ENCODE results near the gene EPB41L5. TPM values are rescaled to one million over a fixed set of nuclear protein-coding genes. Genes with fewer than 3 reads are reported as not detected.

The EPB41L5 gene
- total and polyA plus RNA-seq, 9 of the 15 experiments (the other 6 are each of a cell fraction or from before 2014, with no cell fraction given) = 2.3 to 14.1 (median 8.2) TPM

- in situ Hi-C loops (cut with MboI) = no loop called here
- FAIRE-seq = no peak
- no peaks in the 10 kb centered on the region for H3K4me1 ChIP-seq (replicated peaks in 1 of 2; ENCODE audit: control insufficient read depth in 2 of 2, insufficient read depth in 2 of 2, low read length in 2 of 2)
- no peak overlapping the region for H3K27ac ChIP-seq (ENCODE audit: extremely low read depth, low read depth, low read length)
- H3K9me1 ChIP-seq (ENCODE audit: control insufficient read depth, insufficient read depth, low read length) = no peaks in the 10 kb centered on the region
- no peaks in the 10 kb centered on the region for H3K27me3 ChIP-seq (ENCODE audit: control insufficient read depth in 2 of 2, insufficient read depth in 2 of 2, low read length in 2 of 2)
- intact Hi-C loops (cut with micrococcal nuclease) = no loop called here
- POLR2A ChIA-PET = no interaction called here
- ATAC-seq = no peak
- H3K4me2 ChIP-seq (ENCODE audit: insufficient read depth, low read length) = no peak overlapping the region
- TF ChIP-seq ETV6 (IDR thresholded peaks at IDR 0.05; ENCODE audit: borderline replicate concordance in 1 of 2, low read depth in 2 of 2, low read length in 1 of 2) (no peak), ETV6 (CRISPR knock-in tag; IDR thresholded peaks at IDR 0.05; ENCODE audit: borderline replicate concordance) (no peak), SRSF3 (IDR thresholded peaks at IDR 0.05; ENCODE audit: insufficient read depth, low read length) (no peak), SIRT6 (IDR thresholded peaks at IDR 0.05; ENCODE audit: low read depth, low read length) (no peak), FOXA3 (CRISPR knock-in tag; conservative IDR thresholded peaks at IDR 0.05 in 1 of 2, IDR thresholded peaks at IDR 0.05 in 1 of 2) (no peak), NEUROD1 (IDR thresholded peaks at IDR 0.05; ENCODE audit: borderline replicate concordance, low read depth, low read length, partially characterized antibody) (no peak), ZNF398 (CRISPR knock-in tag; IDR thresholded peaks at IDR 0.05) (no peak), ARID3B (CRISPR knock-in tag; IDR thresholded peaks at IDR 0.05; ENCODE audit: borderline replicate concordance) (no peak), ZNF431 (CRISPR knock-in tag; IDR thresholded peaks at IDR 0.05) (no peak), FOS (IDR thresholded peaks at IDR 0.05; ENCODE audit: extremely low read depth, insufficient read length) (no peak), ZNF133 (CRISPR knock-in tag; IDR thresholded peaks at IDR 0.05) (no peak)
- no peaks in the 10 kb centered on the region for H3K9me3 ChIP-seq (replicated peaks; ENCODE audit: control insufficient read depth, insufficient read depth, low read depth, low read length)
- no peak overlapping the region for H3K9ac ChIP-seq (ENCODE audit: insufficient read depth in 1 of 2, low read depth in 2 of 2, low read length in 2 of 2)
- H4K20me1 ChIP-seq (replicated peaks; ENCODE audit: control insufficient read depth, insufficient read depth, low read length) = no peaks in the 10 kb centered on the region
- no peak overlapping the region for H3K4me3 ChIP-seq
- BruUV-seq (replicated peaks) = no TSS peak
- no peak overlapping the region for H2AFZ ChIP-seq (ENCODE audit: low read depth, low read length)
- H3K79me2 ChIP-seq (ENCODE audit: control insufficient read depth, insufficient read depth, low read length) = no peaks in the 10 kb centered on the region
- H3K36me3 ChIP-seq (ENCODE audit: control insufficient read depth, insufficient read depth, low read length) = peaks cover 5% of the 10 kb centered on the region; the same call in 1 of the 3 replicates
- CTCF ChIA-PET (ENCODE audit: low intra/inter-chr PET ratio) = no interaction called here
- no peak for DNase-seq (ENCODE audit: extremely low read depth in 1 of 4, low spot score in 3 of 4)
Measured at GRCh38 chr2:119981896-119982295, 31.0 kb upstream of the EPB41L5 start.
